Urinary bladder (tissue), 4 donors: ENCODE results near the gene ATP2A1. TPM values are rescaled to one million over a fixed set of nuclear protein-coding genes. Genes with fewer than 3 reads are reported as not detected.

Experiments
- DNase-seq: peaks from one replicate; pipeline ENCODE4 v3.0.0-alpha.2; 2015; ENCODE audit errors: extremely low spot score
- H3K27ac ChIP-seq: one replicate; pipeline ENCODE4 v1.5.1; 2013; ENCODE audit warnings: low read depth, mild to moderate bottlenecking, moderate library complexity
- H3K36me3 ChIP-seq: one replicate; pipeline ENCODE4 v1.6.1; 2013; ENCODE audit warnings: mild to moderate bottlenecking, moderate library complexity; ENCODE audit not compliant: insufficient read depth
- H3K4me1 ChIP-seq: one replicate; pipeline ENCODE4 v1.6.1; 2013; ENCODE audit warnings: mild to moderate bottlenecking, moderate library complexity; ENCODE audit not compliant: insufficient read depth
- H3K4me3 ChIP-seq: one replicate; pipeline ENCODE4 v1.5.1; 2013; ENCODE audit warnings: low read depth, low read length
- WGBS: extraction: QIAGEN DNeasy Blood & Tissue Kit; methylation state at CpG from one replicate; pipeline ENCODE4 v1.1.7; 2013; 5-methylcytosine and 5-hydroxymethylcytosine counted together
- polyA plus RNA-seq: library from polyadenylated mRNA; stranded (reverse); fragments of 200-250 nt; gene quantifications from one replicate; pipeline ENCODE4 v1.2.3, GENCODE V29; 2013
- total RNA-seq: library from RNA; depleted of rRNA; stranded (reverse); fragments of >200 nt; gene quantifications from one replicate; pipeline ENCODE4 v1.2.3, GENCODE V29; 2014
- donor health status: healthy with polysubstance abuse.
- donor health status: healthy.

ATP2A1 gene
- total and polyA plus RNA-seq, 2 donors = 0.42 to 2.9 TPM

- H3K27ac ChIP-seq = no peak overlapping the region
- no peaks in the 10 kb centered on the region for H3K4me1 ChIP-seq
- WGBS = 95% methylated on average over 12 of the region's 12 CpGs
- H3K4me3 ChIP-seq = no peak overlapping the region
- peaks cover 4% of the 10 kb centered on the region for H3K36me3 ChIP-seq
- no peak for DNase-seq
Observed at GRCh38 chr16:28843766-28844165, 34.5 kb upstream of the ATP2A1 start.

- no peaks in the 10 kb centered on the region for H3K4me1 ChIP-seq
- no peak overlapping the region for H3K4me3 ChIP-seq
- no peak overlapping the region for H3K27ac ChIP-seq
- no peak for DNase-seq
- H3K36me3 ChIP-seq = peaks cover 4% of the 10 kb centered on the region
- 90% methylated on average over 19 of the region's 19 CpGs for WGBS
Observed at GRCh38 chr16:28844226-28844885, 33.9 kb upstream of the ATP2A1 start.

GRCh38 chr16:28845293-28845692 lies 33.0 kb upstream of the ATP2A1 start:
- WGBS = 63% methylated on average over 10 of the region's 10 CpGs
- DNase-seq = no peak
- Histone ChIP-seq H3K36me3 (peaks cover 4% of the 10 kb centered on the region), H3K4me1 (no peaks in the 10 kb centered on the region), H3K27ac (no peak overlapping the region), H3K4me3 (peak overlapping the region; percentile 63)

- peaks cover 4% of the 10 kb centered on the region for H3K36me3 ChIP-seq
- no peak for DNase-seq
- peak overlapping the region; percentile 71 for H3K27ac ChIP-seq
- H3K4me1 ChIP-seq = no peaks in the 10 kb centered on the region
- WGBS = 1% methylated on average over 16 of the region's 16 CpGs
- peak overlapping the region; percentile 63 for H3K4me3 ChIP-seq
Observed at GRCh38 chr16:28845761-28846079, 32.6 kb upstream of the ATP2A1 start.

GRCh38 chr16:28846080-28846932 lies 32.0 kb upstream of the ATP2A1 start, which contains the start of gene TUFM:
TUFM (minus strand) TSS chr16:28846348; CDS start chr16:28846269, 79 bp downstream.
- no peaks in the 10 kb centered on the region for H3K4me1 ChIP-seq
- H3K4me3 ChIP-seq = peak within 1 kb of the TSS; percentile 63
- under 1% methylated on average over 73 of the region's 73 CpGs for WGBS
- peak; percentile 95 for DNase-seq
- peak within 1 kb of the TSS; percentile 71 for H3K27ac ChIP-seq
- H3K36me3 ChIP-seq = peaks cover 4% of the 10 kb centered on the region

- Histone ChIP-seq H3K36me3 (peaks cover 4% of the 10 kb centered on the region), H3K27ac (peak overlapping the region; percentile 66), H3K4me1 (no peaks in the 10 kb centered on the region), H3K4me3 (peak overlapping the region; percentile 63)
- 23% methylated on average over 5 of the region's 5 CpGs for WGBS
- no peak for DNase-seq
Observed at GRCh38 chr16:28846933-28847273, 31.4 kb upstream of the ATP2A1 start.

GRCh38 chr16:28858421-28858820 lies 19.9 kb upstream of the ATP2A1 start:
- no peak overlapping the region for H3K4me3 ChIP-seq
- WGBS = 94% methylated on average over 8 of the region's 8 CpGs
- H3K36me3 ChIP-seq = no peaks in the 10 kb centered on the region
- H3K27ac ChIP-seq = no peak overlapping the region
- DNase-seq = no peak
- H3K4me1 ChIP-seq = no peaks in the 10 kb centered on the region

GRCh38 chr16:28859326-28859725 lies 19.0 kb upstream of the ATP2A1 start:
- no peaks in the 10 kb centered on the region for H3K4me1 ChIP-seq
- H3K36me3 ChIP-seq = no peaks in the 10 kb centered on the region
- H3K4me3 ChIP-seq = no peak overlapping the region
- WGBS = 86% methylated on average over 4 of the region's 4 CpGs
- H3K27ac ChIP-seq = no peak overlapping the region
- DNase-seq = no peak

GRCh38 chr16:28863929-28864793 lies 14.1 kb upstream of the ATP2A1 start:
- 1% methylated on average over 42 of the region's 42 CpGs for WGBS
- Histone ChIP-seq H3K36me3 (peaks cover 4% of the 10 kb centered on the region), H3K27ac (peak overlapping the region; percentile 93), H3K4me3 (peak overlapping the region; percentile 90), H3K4me1 (no peaks in the 10 kb centered on the region)
- DNase-seq = no peak

- no peak overlapping the region for H3K4me3 ChIP-seq
- 85% methylated on average over 12 of the region's 12 CpGs for WGBS
- no peak for DNase-seq
- no peaks in the 10 kb centered on the region for H3K4me1 ChIP-seq
- no peak overlapping the region for H3K27ac ChIP-seq
- peaks cover 11% of the 10 kb centered on the region for H3K36me3 ChIP-seq
Observed at GRCh38 chr16:28865001-28865688, 13.1 kb upstream of the ATP2A1 start.

- Histone ChIP-seq H3K4me1 (no peaks in the 10 kb centered on the region), H3K36me3 (peaks cover 11% of the 10 kb centered on the region), H3K4me3 (no peak overlapping the region), H3K27ac (no peak overlapping the region)
- no peak for DNase-seq
- WGBS = 70% methylated on average over 32 of the region's 32 CpGs
Observed at GRCh38 chr16:28865722-28866453, 12.4 kb upstream of the ATP2A1 start.

- Histone ChIP-seq H3K4me1 (no peaks in the 10 kb centered on the region), H3K27ac (no peak overlapping the region), H3K36me3 (peaks cover 11% of the 10 kb centered on the region), H3K4me3 (no peak overlapping the region)
- WGBS = 85% methylated on average over 17 of the region's 17 CpGs
- no peak for DNase-seq
Observed at GRCh38 chr16:28866454-28866804, 11.9 kb upstream of the ATP2A1 start.

GRCh38 chr16:28867241-28867640 lies 11.0 kb upstream of the ATP2A1 start:
- WGBS = 91% methylated on average over 13 of the region's 13 CpGs
- Histone ChIP-seq H3K36me3 (peaks cover 11% of the 10 kb centered on the region), H3K4me3 (no peak overlapping the region), H3K4me1 (no peaks in the 10 kb centered on the region), H3K27ac (no peak overlapping the region)
- no peak for DNase-seq
